ENCODE data around the gene HOOK1.

HOOK1 gene

DNA sequence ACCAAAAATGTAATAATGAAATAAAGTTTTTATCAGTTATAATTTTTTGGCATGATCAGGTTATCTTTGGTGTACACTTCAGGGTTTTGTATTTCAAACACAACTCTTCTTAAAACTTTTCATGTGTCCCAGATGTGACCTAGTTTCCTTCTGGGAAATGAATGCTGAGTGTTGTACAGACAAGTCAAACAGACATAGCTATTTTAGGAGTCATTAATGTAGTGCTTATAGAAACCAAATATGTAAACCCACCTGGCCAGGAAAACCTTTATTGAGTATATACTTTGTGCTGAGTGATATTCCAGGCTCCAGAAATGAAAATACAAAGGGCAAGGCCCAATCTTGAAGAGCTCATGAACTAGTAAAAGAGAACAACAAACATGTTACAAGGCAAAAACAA lies 25.9 kb upstream of the HOOK1 start:
- no peaks in the 10 kb centered on the region for H3K27me3 ChIP-seq (ENCODE audit: control insufficient read depth, insufficient read depth, low read length)
- H3K4me1 ChIP-seq (ENCODE audit: control insufficient read depth, insufficient read depth, low read length) = no peaks in the 10 kb centered on the region
- H3K9me3 ChIP-seq (ENCODE audit: control insufficient read depth, insufficient read depth, low read length) = peaks cover 3% of the 10 kb centered on the region
- no peak overlapping the region for H3K9ac ChIP-seq (ENCODE audit: low read depth, low read length)
- H3K36me3 ChIP-seq (ENCODE audit: control insufficient read depth, insufficient read depth, low read length) = no peaks in the 10 kb centered on the region
- no peak overlapping the region for H3K4me3 ChIP-seq (ENCODE audit: low read depth, low read length)

DNA sequence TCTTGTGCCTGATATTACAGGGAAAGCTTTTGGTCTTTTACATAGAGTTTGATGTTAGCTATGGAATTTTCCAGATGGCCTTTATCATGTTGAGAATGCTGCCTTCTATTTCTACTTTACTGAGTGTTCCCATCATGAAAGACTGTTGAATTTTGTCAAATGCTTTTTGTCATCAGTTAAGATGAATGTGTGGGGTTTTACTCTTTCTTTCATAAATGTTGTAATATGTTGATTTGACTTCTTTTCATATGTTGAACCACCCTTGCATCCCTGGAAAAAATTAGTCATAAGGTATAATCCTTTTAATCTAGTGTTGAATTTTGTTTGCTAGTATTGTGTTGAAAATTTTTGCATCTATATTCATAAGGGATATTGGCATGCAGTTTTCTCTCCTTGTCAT lies 16.1 kb upstream of the HOOK1 start:
- Histone ChIP-seq H3K9me3 (ENCODE audit: control insufficient read depth, insufficient read depth, low read length) (no peaks in the 10 kb centered on the region), H3K36me3 (ENCODE audit: control insufficient read depth, insufficient read depth, low read length) (no peaks in the 10 kb centered on the region), H3K4me3 (ENCODE audit: low read depth, low read length) (no peak overlapping the region), H3K27me3 (ENCODE audit: control insufficient read depth, insufficient read depth, low read length) (no peaks in the 10 kb centered on the region), H3K4me1 (ENCODE audit: control insufficient read depth, insufficient read depth, low read length) (no peaks in the 10 kb centered on the region), H3K9ac (ENCODE audit: low read depth, low read length) (no peak overlapping the region)

DNA sequence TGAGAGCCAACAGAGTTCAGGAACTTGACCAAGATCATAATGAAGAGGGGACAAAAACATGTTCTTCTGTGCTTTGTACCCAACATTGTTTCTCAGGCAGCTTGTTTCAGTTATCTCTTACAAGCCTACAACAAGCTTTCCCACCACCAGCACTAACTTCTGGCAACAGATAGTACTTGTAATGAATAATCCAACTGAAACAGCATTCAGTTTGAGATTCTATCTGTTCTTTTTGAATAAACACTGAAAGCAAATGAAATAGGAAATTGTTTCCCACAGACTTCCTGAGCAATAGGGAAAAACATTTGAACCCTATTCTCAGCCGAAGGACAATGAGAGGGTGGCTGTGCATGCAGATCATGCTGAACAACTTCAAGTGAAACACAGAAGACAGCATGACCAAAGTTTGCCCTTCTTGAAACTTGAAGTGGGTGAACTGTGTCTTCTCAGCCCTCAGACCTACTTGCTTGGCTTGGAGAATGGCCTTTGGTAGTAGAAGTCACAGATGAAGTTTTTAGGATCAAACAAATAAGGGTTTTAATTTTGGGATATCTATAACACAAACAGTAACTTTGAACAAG lies 11.2 kb upstream of the HOOK1 start:
- no peaks in the 10 kb centered on the region for H3K9me3 ChIP-seq (ENCODE audit: control insufficient read depth, insufficient read depth, low read length)
- no peaks in the 10 kb centered on the region for H3K36me3 ChIP-seq (ENCODE audit: control insufficient read depth, insufficient read depth, low read length)
- H3K9ac ChIP-seq (ENCODE audit: low read depth, low read length) = no peak overlapping the region
- no peak overlapping the region for H3K4me3 ChIP-seq (ENCODE audit: low read depth, low read length)
- H3K27me3 ChIP-seq (ENCODE audit: control insufficient read depth, insufficient read depth, low read length) = no peaks in the 10 kb centered on the region
- no peaks in the 10 kb centered on the region for H3K4me1 ChIP-seq (ENCODE audit: control insufficient read depth, insufficient read depth, low read length)

DNA sequence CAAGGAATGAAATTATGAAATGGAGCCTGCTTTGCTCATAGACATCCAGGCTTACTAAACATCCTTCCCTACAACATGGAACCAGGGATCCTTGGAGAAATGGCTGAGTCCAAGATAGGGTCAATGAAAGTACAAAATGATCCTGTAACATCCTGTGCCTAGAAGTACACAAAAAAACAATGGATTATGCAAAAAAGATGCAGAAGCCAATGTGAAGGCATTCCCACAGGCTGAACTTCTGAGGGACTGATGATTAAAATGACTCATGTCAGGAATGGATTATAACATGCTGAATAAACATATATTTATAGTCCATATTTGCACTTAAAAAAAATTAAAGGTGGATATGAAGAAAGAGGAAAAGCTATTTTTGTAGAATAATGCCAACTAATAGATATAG lies 10.4 kb upstream of the HOOK1 start:
- no peaks in the 10 kb centered on the region for H3K9me3 ChIP-seq (ENCODE audit: control insufficient read depth, insufficient read depth, low read length)
- no peak overlapping the region for H3K4me3 ChIP-seq (ENCODE audit: low read depth, low read length)
- H3K36me3 ChIP-seq (ENCODE audit: control insufficient read depth, insufficient read depth, low read length) = no peaks in the 10 kb centered on the region
- H3K27me3 ChIP-seq (ENCODE audit: control insufficient read depth, insufficient read depth, low read length) = no peaks in the 10 kb centered on the region
- no peaks in the 10 kb centered on the region for H3K4me1 ChIP-seq (ENCODE audit: control insufficient read depth, insufficient read depth, low read length)
- no peak overlapping the region for H3K9ac ChIP-seq (ENCODE audit: low read depth, low read length)

DNA sequence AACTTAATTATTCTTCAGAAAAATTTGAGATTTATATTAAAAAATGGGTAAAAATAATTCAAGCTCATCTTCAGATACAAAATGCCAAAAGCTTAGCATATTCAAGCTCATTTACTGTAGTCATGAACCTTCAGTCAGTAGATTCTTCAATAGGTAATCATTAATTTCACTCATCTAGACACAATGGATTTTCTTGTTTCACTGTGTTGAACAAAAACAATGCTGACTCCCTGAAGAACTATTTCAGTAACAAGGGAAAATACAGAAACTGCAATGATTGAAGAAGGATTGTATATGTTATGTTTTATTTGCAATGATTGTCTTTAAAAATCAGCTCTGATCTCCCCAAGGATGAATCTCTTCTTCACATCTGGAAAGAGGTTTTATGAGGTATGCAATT lies 9.2 kb upstream of the HOOK1 start:
- H3K9ac ChIP-seq (ENCODE audit: low read depth, low read length) = no peak overlapping the region
- H3K27me3 ChIP-seq (ENCODE audit: control insufficient read depth, insufficient read depth, low read length) = no peaks in the 10 kb centered on the region
- no peak overlapping the region for H3K4me3 ChIP-seq (ENCODE audit: low read depth, low read length)
- H3K4me1 ChIP-seq (ENCODE audit: control insufficient read depth, insufficient read depth, low read length) = no peaks in the 10 kb centered on the region
- H3K36me3 ChIP-seq (ENCODE audit: control insufficient read depth, insufficient read depth, low read length) = no peaks in the 10 kb centered on the region
- no peaks in the 10 kb centered on the region for H3K9me3 ChIP-seq (ENCODE audit: control insufficient read depth, insufficient read depth, low read length)

DNA sequence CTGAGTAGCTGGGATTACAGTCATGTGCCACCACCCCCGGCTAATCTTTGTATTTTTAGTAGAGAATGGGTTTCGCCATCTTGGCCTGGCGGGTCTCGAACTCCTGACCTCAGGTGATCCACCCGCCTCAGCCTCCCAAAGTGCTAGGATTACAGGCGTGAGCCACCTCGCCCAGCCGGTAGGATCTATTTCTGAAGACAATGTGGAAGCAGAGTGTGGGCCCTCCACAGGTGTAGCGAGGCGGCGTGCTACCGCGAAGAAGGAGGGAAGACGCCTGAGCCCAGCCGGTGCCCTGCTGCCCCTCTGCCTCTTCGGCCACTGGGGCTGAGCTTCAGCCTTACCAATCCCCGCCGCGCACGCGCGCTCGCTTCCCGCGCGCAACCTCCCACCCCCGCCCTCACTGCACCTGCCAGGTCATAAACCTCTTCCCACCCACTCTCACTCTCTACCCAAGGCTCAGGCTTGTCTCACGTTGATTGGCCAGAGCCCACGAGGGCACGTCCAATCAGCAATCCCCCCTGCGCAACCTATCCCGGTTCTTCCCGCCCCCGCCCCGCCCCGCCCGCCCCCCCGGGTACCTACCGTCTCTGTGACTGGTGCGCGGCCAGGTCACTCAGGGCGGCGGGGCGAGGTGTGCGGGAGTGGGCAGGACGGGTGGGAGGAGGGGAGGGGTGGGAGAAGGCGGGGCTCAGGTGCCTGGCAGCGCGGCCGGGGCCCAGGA lies 409 bp upstream of the HOOK1 start:
- H3K4me3 ChIP-seq (ENCODE audit: low read depth, low read length) = peak overlapping the region; percentile 50
- no peaks in the 10 kb centered on the region for H3K9me3 ChIP-seq (ENCODE audit: control insufficient read depth, insufficient read depth, low read length)
- H3K9ac ChIP-seq (ENCODE audit: low read depth, low read length) = no peak overlapping the region
- H3K36me3 ChIP-seq (ENCODE audit: control insufficient read depth, insufficient read depth, low read length) = no peaks in the 10 kb centered on the region
- peaks cover 6% of the 10 kb centered on the region for H3K4me1 ChIP-seq (ENCODE audit: control insufficient read depth, insufficient read depth, low read length)
- peaks cover 11% of the 10 kb centered on the region for H3K27me3 ChIP-seq (ENCODE audit: control insufficient read depth, insufficient read depth, low read length)

DNA sequence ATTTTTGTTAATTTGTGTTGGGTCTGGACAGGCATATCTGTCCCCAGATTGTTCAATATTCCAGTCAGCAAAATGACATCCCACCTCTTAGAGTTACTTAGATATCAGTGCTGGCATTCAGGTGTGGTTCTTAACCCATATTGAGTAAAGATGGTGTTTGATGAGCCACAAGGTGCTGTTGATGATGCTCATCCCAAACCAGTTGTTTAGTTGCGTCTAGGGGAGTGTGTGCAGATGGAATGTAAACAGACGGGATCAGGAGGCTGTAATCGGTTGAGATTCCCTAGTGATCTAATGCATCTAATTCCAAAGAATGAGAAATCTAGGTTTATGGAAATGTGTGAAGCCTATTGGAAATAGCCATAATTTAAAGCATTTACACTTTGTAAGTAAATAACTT lies 1.1 kb downstream of the HOOK1 start:
- H3K36me3 ChIP-seq (ENCODE audit: control insufficient read depth, insufficient read depth, low read length) = no peaks in the 10 kb centered on the region
- peaks cover 11% of the 10 kb centered on the region for H3K27me3 ChIP-seq (ENCODE audit: control insufficient read depth, insufficient read depth, low read length)
- peak overlapping the region; percentile 77 for H3K4me3 ChIP-seq (ENCODE audit: low read depth, low read length)
- no peak overlapping the region for H3K9ac ChIP-seq (ENCODE audit: low read depth, low read length)
- no peaks in the 10 kb centered on the region for H3K9me3 ChIP-seq (ENCODE audit: control insufficient read depth, insufficient read depth, low read length)
- peaks cover 6% of the 10 kb centered on the region for H3K4me1 ChIP-seq (ENCODE audit: control insufficient read depth, insufficient read depth, low read length)

DNA sequence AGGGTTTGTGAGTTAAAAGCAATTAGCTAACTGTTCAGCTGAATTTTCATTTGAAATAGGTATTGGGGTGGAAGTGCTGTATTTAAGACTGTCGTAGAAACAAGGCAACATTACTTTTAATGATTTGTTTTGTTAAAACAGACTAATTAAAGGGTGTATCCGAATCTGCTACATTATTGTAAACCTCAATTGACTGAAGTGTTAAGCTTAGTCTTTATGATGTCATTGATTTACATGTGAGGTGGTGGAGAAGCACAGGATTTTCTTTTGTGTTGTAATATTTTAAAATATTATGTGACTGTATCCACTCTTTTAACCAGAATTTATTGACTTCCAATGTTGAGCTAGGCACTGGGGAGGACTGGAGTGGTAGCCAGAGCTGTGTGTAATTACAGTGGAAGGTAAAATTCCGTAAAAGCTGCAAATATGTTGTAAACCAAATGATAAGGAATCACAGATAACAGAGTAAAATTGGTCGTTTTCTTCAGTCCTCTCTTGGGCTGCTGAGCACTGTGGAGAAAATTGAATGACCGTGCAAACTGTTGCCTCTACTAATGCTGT lies 1.6 kb downstream of the HOOK1 start:
- peak overlapping the region; percentile 77 for H3K4me3 ChIP-seq (ENCODE audit: low read depth, low read length)
- no peak overlapping the region for H3K9ac ChIP-seq (ENCODE audit: low read depth, low read length)
- H3K27me3 ChIP-seq (ENCODE audit: control insufficient read depth, insufficient read depth, low read length) = peaks cover 11% of the 10 kb centered on the region
- no peaks in the 10 kb centered on the region for H3K36me3 ChIP-seq (ENCODE audit: control insufficient read depth, insufficient read depth, low read length)
- H3K9me3 ChIP-seq (ENCODE audit: control insufficient read depth, insufficient read depth, low read length) = no peaks in the 10 kb centered on the region
- H3K4me1 ChIP-seq (ENCODE audit: control insufficient read depth, insufficient read depth, low read length) = peaks cover 6% of the 10 kb centered on the region

DNA sequence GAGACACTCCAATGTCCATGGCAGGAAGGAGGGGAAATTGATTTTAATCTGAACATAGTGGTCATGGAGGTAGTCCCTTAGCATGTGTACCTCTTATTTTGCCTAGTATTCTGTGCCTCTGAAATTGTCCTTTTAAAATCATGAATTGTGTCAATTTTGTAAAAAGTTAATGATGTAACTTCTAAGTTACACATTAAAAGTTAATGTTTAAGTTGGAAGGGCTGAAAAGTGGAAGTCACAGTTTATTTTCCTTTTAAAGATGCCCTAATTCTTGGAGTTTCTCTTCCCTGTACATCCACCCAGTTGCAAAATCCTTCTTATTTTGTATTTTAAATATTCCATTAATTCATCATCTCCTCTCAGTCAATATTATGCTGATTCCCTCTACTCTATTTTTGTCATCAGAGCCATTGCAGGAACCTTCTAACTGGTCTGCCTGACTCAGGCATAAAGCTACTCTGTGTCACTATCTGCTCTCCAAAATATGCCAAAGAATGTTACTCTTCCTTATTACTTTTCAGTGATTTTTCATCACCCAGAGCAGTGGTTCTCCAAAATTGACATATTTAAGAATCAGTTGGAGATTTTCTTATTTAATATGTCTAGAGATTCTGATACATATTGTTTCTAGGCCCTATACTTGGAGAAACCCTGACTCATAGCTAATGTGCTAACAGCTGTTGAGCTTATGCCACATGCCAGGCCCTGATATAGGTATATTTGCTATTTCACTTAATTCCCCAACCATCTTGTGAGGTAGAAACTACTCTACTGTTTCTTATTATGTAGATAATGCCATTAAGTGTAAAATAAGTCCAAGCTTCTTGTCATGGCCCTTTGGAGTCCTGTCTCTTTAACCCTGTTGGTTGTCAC lies 5.1 kb downstream of the HOOK1 start:
- H3K9me3 ChIP-seq (ENCODE audit: control insufficient read depth, insufficient read depth, low read length) = no peaks in the 10 kb centered on the region
- no peak overlapping the region for H3K4me3 ChIP-seq (ENCODE audit: low read depth, low read length)
- peaks cover 6% of the 10 kb centered on the region for H3K4me1 ChIP-seq (ENCODE audit: control insufficient read depth, insufficient read depth, low read length)
- H3K27me3 ChIP-seq (ENCODE audit: control insufficient read depth, insufficient read depth, low read length) = peaks cover 11% of the 10 kb centered on the region
- H3K9ac ChIP-seq (ENCODE audit: low read depth, low read length) = no peak overlapping the region
- H3K36me3 ChIP-seq (ENCODE audit: control insufficient read depth, insufficient read depth, low read length) = no peaks in the 10 kb centered on the region

DNA sequence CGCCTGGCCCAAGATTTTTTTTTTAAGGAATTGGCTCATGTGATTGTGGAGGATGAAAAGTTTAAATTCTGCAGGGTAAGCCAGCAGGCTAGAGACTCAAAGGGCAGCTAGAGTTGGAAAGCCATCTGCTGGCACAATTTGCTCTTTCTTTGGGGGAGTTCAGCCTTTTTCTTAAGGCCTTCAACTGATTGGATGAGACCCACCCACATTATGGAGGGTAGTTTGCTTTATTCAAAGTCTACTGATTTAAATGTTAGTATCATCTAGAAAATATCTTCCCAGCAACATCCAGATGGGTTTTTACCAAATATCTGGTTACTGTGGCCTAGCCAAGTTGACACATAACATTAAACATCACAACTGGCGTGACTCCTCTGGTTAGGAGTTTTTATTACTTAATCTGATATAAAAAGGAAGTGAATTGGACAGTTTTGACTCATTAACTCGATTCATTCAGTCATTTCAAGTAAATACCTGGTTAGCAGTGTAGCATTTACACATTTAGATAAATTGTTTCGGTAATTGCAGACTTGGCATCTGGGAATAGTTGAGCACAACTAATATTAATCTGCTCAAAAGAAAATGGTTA lies 12.4 kb downstream of the HOOK1 start:
- Histone ChIP-seq H3K9ac (ENCODE audit: low read depth, low read length) (no peak overlapping the region), H3K4me1 (ENCODE audit: control insufficient read depth, insufficient read depth, low read length) (no peaks in the 10 kb centered on the region), H3K27me3 (ENCODE audit: control insufficient read depth, insufficient read depth, low read length) (no peaks in the 10 kb centered on the region), H3K4me3 (ENCODE audit: low read depth, low read length) (no peak overlapping the region), H3K36me3 (ENCODE audit: control insufficient read depth, insufficient read depth, low read length) (no peaks in the 10 kb centered on the region), H3K9me3 (ENCODE audit: control insufficient read depth, insufficient read depth, low read length) (no peaks in the 10 kb centered on the region)

DNA sequence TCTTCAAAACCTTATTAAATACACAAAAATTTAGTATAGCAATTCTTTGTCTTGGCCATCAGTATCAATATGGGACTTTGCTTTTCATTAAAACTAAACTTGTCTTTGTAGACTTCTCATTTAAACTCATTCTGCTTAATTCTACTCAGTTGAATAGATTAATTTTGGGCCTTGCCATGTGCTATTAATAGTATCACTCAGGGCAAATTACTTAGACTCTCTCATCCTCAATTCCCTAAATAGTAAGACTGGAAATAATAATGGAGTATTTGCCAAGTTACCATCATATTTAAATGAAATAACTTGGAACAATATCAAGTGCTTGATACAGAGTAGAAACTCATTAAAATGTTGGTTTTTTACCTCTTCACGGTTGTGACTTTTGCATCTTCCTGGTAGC lies 13.4 kb downstream of the HOOK1 start:
- H3K9ac ChIP-seq (ENCODE audit: low read depth, low read length) = no peak overlapping the region
- H3K4me3 ChIP-seq (ENCODE audit: low read depth, low read length) = no peak overlapping the region
- no peaks in the 10 kb centered on the region for H3K4me1 ChIP-seq (ENCODE audit: control insufficient read depth, insufficient read depth, low read length)
- H3K27me3 ChIP-seq (ENCODE audit: control insufficient read depth, insufficient read depth, low read length) = no peaks in the 10 kb centered on the region
- H3K36me3 ChIP-seq (ENCODE audit: control insufficient read depth, insufficient read depth, low read length) = no peaks in the 10 kb centered on the region
- no peaks in the 10 kb centered on the region for H3K9me3 ChIP-seq (ENCODE audit: control insufficient read depth, insufficient read depth, low read length)
